Kasumi-1 (cell line): Measurements from ENCODE around the gene RPS27.
"Not testable (repeated sequence)": the region's sequence is repeated elsewhere in the genome, so short reads cannot be mapped to it uniquely, and the experiment has no call there.

Experiments used
- DNase-seq, 2 experiments: peaks; one replicate each; lab custom pipeline; 2025; lab: John Stamatoyannopoulos, UW

Gene RPS27

GRCh38 chr1:153961421-153961820, 29.1 kb upstream of the RPS27 start:
- no peak for DNase-seq

GRCh38 chr1:153962088-153963029, 28.2 kb upstream of the RPS27 start:
- no peak for DNase-seq

- peak; percentile 97 to 98 for DNase-seq
Measured at GRCh38 chr1:153963030-153963849, 27.3 kb upstream of the RPS27 start, which contains the start of gene SLC39A1. TSS of gene SLC39A1 (minus strand) at chr1:153963537. CDS start at chr1:153962715, 822 bp downstream.

GRCh38 chr1:153963850-153964331, 26.7 kb upstream of the RPS27 start:
- DNase-seq = peak in 1 of 2 experiments; percentile 64

- DNase-seq = peak; percentile 99
Measured at GRCh38 chr1:153967107-153967999, 23.2 kb upstream of the RPS27 start, which contains the start of gene CREB3L4. TSS of gene CREB3L4 (plus strand) at chr1:153967902. CDS start at chr1:153968526, 624 bp downstream.

GRCh38 chr1:153968000-153968363, 22.6 kb upstream of the RPS27 start:
- DNase-seq = no peak

GRCh38 chr1:153968408-153968807, 22.2 kb upstream of the RPS27 start:
- no peak for DNase-seq

- DNase-seq = no peak
Measured at GRCh38 chr1:153968972-153969371, 21.6 kb upstream of the RPS27 start.

GRCh38 chr1:153970346-153970745, 20.2 kb upstream of the RPS27 start:
- no peak for DNase-seq

- no peak for DNase-seq
Measured at GRCh38 chr1:153973071-153973470, 17.5 kb upstream of the RPS27 start.

GRCh38 chr1:153973525-153973924, 17.0 kb upstream of the RPS27 start:
- no peak for DNase-seq

- no peak for DNase-seq
Measured at GRCh38 chr1:153976819-153977249, 13.7 kb upstream of the RPS27 start.

- peak; percentile 90 to 91 for DNase-seq
Measured at GRCh38 chr1:153977250-153978240, 13.0 kb upstream of the RPS27 start, which contains the start of gene JTB. TSS of gene JTB (minus strand) at chr1:153977674. CDS start at chr1:153977252, 422 bp downstream.

- no peak for DNase-seq
Measured at GRCh38 chr1:153978274-153978909, 12.2 kb upstream of the RPS27 start.

GRCh38 chr1:153979091-153979490, 11.5 kb upstream of the RPS27 start:
- DNase-seq = not testable (repeated sequence)

- DNase-seq = not testable (repeated sequence)
Measured at GRCh38 chr1:153981735-153982134, 8.8 kb upstream of the RPS27 start.

GRCh38 chr1:153984123-153984894, 6.3 kb upstream of the RPS27 start:
- no peak for DNase-seq

- DNase-seq = peak in 1 of 2 experiments; percentile 19
Measured at GRCh38 chr1:153985341-153985912, 5.1 kb upstream of the RPS27 start.
